GM04503 (cell line): Measurements from ENCODE around the gene ANKRD60.

Source experiments
- DNase-seq: peaks from one replicate; pipeline ENCODE4 v3.0.0-alpha.2; 2012; ENCODE audit warnings: low read depth

Gene ANKRD60

GRCh38 chr20:58228484-58229197, at the start of gene ANKRD60:
TSS of gene ANKRD60 (minus strand) at chr20:58228653. CDS start at chr20:58228653, 0 bp downstream.
- no peak for DNase-seq

DNA sequence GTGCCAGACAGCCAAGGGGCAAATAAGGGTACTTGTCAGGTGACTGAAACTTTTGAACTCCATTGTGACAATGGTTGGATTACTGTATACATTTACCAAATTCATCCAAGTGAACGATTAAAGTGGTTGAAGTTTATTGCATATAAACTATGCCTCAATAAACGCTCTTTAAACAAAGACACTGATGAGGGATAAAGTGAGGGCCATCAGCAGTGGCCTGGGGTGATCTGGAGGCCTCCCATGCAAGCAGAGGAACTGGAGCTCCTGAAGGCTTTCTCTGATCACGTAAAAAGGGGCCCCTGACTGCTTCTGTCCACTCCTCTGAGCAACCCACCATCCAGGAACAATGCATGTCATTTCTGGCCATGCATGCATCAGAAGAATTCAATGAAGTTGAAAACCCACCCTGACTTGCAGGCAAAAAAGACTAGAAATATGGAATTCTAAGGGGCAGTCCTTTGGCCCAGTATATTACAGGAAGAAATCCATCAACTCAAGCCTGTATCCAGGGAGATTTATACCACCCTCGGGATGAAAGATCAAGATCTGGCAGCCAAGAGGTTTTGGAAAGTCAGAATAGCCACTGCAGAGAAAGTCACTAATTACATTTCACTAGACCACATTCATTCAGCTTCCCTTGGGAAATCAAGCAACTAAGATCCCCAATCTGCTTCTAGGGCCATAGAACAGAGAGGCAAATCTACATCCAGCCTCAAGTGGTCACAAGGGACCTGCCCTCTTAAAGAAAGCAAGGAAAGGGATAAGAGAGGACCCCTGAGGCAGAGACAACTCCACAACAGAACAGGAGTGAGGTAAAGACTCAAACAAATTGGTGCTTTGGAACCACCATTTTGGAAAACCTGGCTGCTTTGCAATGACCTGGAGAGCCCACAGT, 49.4 kb upstream of the ANKRD60 start:
- DNase-seq, result no peak

DNA sequence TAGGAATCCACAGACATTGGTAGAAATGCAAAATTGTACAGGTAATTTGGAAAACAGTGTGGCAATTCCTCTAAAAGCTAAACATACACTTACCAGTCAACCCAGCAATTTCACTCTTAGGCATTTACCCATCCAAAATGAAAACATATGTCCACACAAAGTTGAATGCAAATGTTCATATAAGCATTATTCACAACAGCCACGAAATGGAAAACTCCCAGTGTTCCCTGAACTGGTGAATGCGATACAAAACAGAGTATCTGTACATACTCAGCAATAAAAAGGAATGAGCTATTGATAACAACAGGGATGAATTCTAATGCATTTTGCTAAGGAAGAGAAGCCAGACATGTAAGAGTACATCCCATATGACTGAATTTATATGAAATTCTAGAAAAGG, 48.7 kb upstream of the ANKRD60 start:
- no peak for DNase-seq

GRCh38 chr20:58274384-58274783, 45.9 kb upstream of the ANKRD60 start:
- DNase-seq, result no peak

DNA sequence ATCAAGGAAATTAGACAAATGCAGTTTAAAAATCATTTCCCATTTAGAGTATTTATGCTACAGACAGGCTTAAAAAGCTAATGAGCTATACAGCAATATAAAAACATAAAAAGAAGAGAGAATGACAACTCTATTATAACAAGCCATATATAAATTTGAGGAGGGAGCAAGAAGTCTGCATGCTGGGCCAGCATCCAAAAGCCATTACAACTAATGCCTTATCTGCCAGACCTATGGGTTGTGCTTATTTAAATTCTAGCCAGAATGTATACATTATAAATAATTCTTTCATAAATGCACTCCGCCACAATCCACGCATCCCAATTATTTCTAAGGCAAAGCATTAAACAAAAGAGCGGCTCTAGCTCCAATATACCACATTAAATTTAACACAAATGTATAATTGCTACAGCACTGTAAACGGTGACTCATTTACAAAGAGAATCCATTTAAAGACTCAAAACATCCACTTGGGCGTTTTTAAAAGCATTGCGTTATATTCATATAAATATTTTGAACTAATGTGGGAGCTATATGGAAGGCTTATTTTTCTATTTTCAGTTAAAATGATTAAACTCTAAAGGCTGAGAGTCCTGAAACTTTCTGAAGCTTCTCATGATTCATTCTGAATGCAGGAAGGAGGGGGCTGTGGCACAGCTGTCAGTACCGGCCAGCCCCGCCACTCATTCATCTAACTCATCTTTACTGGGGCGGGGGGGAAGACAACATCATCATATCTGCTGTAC, 43.3 kb upstream of the ANKRD60 start:
- no peak for DNase-seq

- no peak for DNase-seq
Measured at GRCh38 chr20:58268936-58269619, 40.6 kb upstream of the ANKRD60 start.

- no peak for DNase-seq
Measured at GRCh38 chr20:58268421-58268821, 40.0 kb upstream of the ANKRD60 start.

DNA sequence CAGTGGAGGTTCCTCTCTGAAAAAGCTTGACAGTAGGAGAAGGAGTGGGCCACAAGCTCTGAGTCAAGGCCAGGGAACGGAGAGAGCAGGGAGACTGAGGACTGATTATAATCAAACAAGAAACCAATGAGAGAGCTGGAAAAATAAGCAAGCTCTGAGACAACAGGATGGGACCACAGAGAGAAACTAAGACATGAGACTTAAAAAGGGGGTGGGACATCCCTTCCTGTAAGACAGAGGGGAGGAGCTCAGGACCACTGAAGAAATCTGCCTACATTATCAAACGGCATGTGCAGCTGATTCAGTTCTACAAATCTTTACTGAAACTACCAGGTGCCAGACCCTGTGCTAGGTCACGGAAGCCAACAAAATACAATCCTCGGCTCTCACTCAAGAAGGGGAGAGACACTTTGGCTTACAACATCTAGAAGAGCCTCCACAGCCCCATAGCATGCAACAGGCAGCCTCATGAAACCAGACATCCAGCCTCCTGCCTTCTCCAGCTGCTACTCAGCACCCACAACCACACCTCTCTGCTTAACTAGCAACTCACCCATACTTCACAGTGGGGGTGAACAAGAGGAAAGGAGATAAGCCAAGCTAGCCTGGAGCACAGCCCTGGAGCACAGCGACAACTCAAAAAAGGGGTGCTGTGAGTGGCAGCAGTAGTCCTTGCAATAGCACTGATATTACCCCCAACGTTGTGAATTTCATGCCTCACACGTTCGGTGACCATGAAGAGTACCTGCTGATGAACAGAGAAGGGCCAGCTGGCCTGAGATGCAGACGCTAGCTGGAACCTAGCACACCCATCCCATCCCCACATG, 39.1 kb upstream of the ANKRD60 start:
- DNase-seq, result no peak

DNA sequence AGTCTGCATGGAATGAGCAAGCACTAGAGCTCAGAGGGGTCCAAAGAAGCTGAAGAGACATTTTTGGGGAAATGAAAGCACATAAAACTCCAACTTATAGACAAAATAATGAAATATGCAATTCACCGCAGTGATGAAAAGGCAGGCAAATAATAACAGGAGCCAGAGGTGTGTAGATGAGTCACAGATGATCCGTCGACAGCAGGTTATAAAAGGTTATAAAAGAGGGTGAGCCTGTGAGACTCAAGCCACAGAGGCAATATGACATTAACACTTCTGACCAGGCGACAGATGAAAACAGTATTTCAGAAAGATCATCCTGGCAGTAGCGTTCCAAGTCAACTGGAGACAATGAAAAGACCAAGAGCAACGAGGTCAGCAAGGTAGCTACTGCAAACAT, 35.8 kb upstream of the ANKRD60 start:
- DNase-seq, result no peak

- no peak for DNase-seq
Measured at GRCh38 chr20:58261660-58262059, 33.2 kb upstream of the ANKRD60 start.

DNA sequence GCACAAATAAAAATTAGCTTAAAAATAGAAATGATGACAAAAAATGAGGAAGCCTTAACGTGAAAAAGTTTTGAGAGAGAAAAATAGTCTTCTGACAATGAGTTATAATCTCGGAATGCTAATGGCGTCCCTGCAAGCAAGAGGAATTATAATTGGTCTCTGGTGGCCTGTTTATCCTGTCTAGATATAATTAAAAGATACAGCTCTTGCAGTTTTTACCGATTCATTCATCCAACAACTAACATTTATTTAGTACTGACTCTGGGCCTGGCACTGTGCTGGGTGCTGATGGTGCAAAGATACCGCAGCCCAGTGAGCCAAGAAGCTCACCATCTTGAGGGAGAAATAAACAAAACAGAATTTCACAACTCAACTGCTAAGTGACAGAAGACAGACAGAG, 31.6 kb upstream of the ANKRD60 start:
- no peak for DNase-seq

DNA sequence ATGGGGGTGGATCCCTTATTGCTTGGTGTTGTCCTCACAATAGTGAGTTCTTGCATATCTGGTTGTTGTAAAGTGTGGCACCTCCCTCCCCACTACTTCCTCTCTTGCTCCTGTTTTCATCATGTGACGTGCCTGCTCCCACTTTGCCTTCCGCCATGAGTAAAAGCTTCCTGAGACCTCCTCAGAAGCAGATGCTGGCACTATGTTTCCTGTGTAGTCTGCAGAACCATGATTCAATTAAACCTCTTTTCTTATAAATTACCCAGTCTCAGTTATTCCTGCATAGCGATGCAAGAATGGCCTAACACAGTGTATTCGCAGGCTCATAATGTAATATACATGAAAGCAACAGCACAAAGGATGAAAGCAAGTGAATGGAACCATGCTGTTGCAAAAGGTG, 28.4 kb upstream of the ANKRD60 start:
- DNase-seq, result no peak

DNA sequence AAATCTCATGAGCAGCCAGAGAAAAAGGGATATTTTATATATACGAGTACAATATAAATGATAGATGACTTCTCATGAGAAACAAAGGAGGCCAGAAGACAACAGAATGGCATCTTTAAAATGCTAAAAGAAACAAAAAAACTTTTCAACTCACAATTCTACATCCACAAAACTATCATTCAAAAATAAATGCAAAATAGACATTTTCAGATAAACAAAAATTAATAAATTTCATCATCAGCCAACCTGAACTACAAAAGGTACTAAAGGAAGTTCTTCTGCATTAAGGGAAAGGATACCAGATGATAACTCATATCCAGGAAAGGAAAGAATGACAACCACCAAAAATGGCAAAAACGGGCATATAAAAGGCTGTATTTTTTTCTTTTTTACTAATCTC, 27.9 kb upstream of the ANKRD60 start:
- no peak for DNase-seq

DNA sequence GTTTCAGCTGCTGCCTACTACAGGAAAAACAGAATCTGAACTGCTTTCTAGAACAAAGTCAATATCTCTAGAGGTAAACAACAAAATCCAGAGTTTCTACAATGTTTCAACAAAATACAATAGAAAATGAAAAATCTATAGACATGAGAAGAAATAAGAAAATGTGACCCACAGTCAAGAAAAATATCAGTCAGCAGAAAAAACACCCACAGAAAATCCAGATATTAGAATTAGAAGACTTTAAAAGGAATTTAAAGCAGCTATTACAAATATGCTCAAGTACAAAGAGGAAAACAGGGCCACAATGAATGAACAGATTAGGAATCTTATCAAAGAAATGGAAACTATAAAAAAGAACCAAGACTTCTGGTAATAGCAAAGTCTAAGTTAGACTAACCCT, 26.4 kb upstream of the ANKRD60 start:
- no peak for DNase-seq

- DNase-seq, result peak; percentile 59
Measured at GRCh38 chr20:58251979-58252591, 23.6 kb upstream of the ANKRD60 start.

DNA sequence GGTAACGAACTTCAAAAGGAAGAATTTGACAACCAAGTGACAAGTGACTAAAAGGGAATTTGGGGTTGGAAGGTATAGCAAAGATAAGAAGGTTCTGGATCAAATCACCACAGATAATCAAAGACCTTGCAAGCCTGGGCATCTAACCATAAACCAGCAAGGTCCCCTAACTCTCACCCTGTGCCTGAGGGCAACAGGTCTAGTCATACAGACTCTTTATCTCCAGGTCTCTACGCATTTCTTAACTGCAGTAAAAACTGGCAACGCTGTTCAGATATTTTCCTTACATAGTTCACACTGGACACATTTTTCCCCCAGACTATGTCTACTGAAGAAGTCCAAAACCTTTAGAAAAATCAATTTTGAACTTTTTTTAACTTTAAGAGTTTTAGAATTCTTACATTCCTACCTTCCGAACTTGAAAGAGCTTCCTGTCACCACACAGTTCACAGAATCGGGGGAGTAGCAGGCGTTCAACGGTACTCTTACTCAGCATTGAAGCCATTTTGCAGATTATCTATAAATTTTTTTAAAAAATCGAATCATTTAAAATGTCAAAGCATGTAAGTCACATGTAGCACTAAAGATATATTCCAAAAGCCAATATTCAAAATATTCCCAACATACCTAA, 23.0 kb upstream of the ANKRD60 start:
- no peak for DNase-seq

- no peak for DNase-seq
Measured at GRCh38 chr20:58246346-58246745, 17.9 kb upstream of the ANKRD60 start.

GRCh38 chr20:58245931-58246330, 17.5 kb upstream of the ANKRD60 start:
- DNase-seq, result no peak

DNA sequence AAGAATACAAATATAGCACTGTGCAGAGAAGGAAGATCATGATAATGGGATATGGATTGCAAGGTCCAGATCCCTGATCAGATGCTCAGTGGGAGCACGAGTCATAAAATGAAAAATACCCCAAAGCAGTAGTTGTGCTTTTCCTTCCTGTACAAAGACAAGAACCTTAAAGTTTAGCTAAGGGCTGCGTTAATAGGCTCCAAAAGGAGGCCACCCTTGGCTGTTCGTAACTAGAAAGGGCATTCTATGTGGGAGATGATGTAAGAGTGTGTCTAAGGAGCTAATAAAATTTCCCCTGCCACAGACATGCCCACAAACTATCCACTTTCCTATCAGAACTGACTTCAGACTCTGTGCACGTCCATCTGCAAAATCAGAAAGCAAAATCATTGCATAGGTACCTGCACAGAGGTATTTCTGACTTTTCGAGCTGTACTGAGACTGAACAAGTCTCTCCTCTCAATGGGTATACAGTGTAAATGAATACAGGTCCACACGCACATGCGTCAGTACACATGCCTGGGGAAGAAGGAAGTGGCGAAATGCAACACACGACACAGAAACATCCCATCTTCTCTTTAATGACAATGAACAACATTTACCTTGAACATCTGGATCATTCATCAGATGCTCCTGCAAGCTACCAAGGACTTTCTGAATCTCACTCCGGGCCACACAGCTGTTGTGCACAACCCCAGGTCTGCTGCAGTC, 16.9 kb upstream of the ANKRD60 start:
- no peak for DNase-seq
